Measurements from ENCODE around the gene RASA3. TPM values are rescaled to one million over a fixed set of nuclear protein-coding genes. Genes with fewer than 3 reads are reported as not detected.

Gene RASA3
- total RNA-seq, 5 donors from 2014 or later (not counting 1 experiment from before 2014, with no cell fraction given), result 223 to 267 (median 238) TPM

DNA sequence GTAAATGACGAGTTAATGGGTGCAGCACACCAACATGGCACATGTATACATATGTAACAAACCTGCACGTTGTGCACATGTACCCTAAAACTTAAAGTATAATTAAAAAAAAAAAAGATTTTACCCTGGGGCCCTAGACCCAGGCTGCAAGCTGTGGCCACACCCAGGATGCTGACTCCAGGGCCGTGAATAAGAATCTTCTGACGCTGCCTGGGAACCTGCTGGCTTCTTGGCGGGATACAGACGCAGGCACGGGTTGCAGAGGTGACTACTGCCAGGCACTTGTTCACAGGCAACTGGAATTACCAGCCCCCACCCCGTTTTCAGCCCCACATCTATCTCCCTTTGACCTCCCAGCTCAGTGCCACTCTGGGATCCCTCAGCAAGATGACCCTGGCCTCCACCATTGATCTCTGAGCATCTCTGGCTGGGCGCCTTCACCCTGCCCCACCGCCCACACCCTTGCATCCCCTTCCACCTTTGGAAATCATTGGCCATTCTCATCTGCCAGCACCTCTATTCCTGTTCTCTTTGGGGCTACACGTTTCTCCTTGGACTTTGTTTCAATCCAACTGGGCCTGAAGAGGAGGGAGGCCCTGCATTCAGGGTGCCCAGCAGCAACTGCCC, 25.6 kb upstream of the RASA3 start:
- H3K27me3 ChIP-seq (replicated peaks in 1 of 2; ENCODE audit: control insufficient read depth in 2 of 2, extremely low read depth in 1 of 2, insufficient read depth in 2 of 2, low read length in 1 of 2), result peaks cover 0 to 2% of the 10 kb centered on the region in 2 experiments
- Mint-ChIP-seq H3K27me3 (peaks cover 0 to 1% of the 10 kb centered on the region in 2 donors), H3K27ac (peak overlapping the region; percentile 89 to 97), H3K9me3 (peaks cover 0 to 13% (median 6%) of the 10 kb centered on the region in 3 donors), H3K36me3 (no peaks in the 10 kb centered on the region), H3K4me1 (peaks cover 79 to 85% (median 84%) of the 10 kb centered on the region in 3 donors), H3K4me3 (peak overlapping the region in 1 of 3 donors; percentile 76)
- peaks cover 28 to 74% of the 10 kb centered on the region in 2 experiments for H3K4me1 ChIP-seq (ENCODE audit: control insufficient read depth in 1 of 2, extremely low read depth in 1 of 2, insufficient read depth in 2 of 2, low read length in 2 of 2)
- H3K27ac ChIP-seq (ENCODE audit: low read length), result peak overlapping the region; percentile 55
- DNase-seq (peak in 2 of 35 experiments; percentile 29 to 49), ATAC-seq (replicated peaks in 1 of 4) (peak; percentile 18 to 42 (median 28))
- no peaks in the 10 kb centered on the region for H3K36me3 ChIP-seq (ENCODE audit: control insufficient read depth in 2 of 2, extremely low read depth in 1 of 2, insufficient read depth in 1 of 2, low read length in 1 of 2)
- 56% methylated on average over 5 of the region's 11 CpGs for WGBS (ENCODE audit: insufficient coverage)
- no peaks in the 10 kb centered on the region for H3K9me3 ChIP-seq
- POLR2A ChIA-PET, result no interaction called here
- no peak overlapping the region for H3K4me3 ChIP-seq (ENCODE audit: control insufficient read depth in 1 of 2, extremely low read depth in 1 of 2, low read length in 1 of 2)
- CTCF ChIA-PET, result interaction anchor here in 1 of 2 donors (0.6 kb wide), 1 partner anchor 70 kb away, joined by 3 read pairs; no protein-coding TSS in a partner anchor

DNA sequence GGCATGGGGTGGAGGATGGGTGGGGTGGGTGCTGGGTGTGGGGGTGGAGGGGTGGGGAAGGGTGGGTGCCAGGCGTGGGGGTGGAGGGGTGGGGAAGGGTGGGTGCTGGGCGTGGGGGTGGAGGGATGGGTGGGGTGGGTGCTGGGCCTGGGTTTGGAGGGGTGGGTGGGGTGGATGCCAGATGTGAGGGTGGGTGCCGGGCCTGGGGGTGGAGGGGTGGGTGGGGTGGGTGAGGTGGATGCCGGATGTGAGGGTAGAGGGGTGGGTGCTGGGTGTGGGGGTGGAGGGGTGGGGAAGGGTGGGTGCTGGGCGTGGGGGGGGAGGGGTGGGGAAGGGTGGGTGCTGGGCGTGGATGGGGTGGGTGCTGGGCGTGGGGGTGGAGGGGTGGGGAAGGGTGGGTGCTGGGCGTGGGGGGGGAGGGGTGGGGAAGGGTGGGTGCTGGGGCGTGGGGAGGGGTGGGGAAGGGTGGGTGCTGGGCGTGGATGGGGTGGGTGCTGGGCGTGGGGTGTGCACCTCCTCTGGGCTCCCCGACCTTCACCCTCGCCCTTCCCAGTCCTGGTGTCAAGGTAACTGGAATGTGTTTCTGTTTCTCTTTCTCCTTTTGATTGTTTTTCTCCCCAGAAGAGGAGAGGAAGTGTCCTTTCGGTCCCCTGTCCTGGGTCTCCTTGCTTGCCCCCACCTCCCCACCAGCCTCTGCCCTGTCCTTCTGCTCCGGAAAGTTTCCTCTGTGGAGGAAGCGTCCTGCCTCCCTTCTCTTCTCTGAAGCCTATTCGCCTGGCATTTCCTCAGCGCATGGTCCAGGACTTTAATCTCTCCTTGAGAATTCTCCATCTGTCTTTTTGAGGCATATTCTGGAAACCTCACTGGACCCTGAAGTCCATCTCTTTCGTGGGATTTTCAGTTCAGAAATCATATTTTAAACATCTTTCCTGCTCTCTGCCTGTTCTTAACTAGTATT, 23.8 kb upstream of the RASA3 start:
- H3K9me3 Mint-ChIP-seq, result peaks cover 0 to 13% (median 6%) of the 10 kb centered on the region in 3 donors
- peak in 5 of 35 experiments; percentile 13 to 57 (median 30) for DNase-seq
- Histone ChIP-seq H3K9me3 (no peaks in the 10 kb centered on the region), H3K36me3 (ENCODE audit: control insufficient read depth in 2 of 2, extremely low read depth in 1 of 2, insufficient read depth in 1 of 2, low read length in 1 of 2) (no peaks in the 10 kb centered on the region), H3K27me3 (replicated peaks in 1 of 2; ENCODE audit: control insufficient read depth in 2 of 2, extremely low read depth in 1 of 2, insufficient read depth in 2 of 2, low read length in 1 of 2) (peaks cover 0 to 2% of the 10 kb centered on the region in 2 experiments), H3K4me1 (ENCODE audit: control insufficient read depth in 1 of 2, extremely low read depth in 1 of 2, insufficient read depth in 2 of 2, low read length in 2 of 2) (peaks cover 18 to 74% of the 10 kb centered on the region in 2 experiments), H3K4me3 (ENCODE audit: control insufficient read depth in 1 of 2, extremely low read depth in 1 of 2, low read length in 1 of 2) (no peak overlapping the region), H3K27ac (ENCODE audit: low read length) (peak overlapping the region; percentile 80)
- H3K36me3 Mint-ChIP-seq, result no peaks in the 10 kb centered on the region
- peak overlapping the region; percentile 49 to 76 (median 71) for H3K4me3 Mint-ChIP-seq
- H3K27me3 Mint-ChIP-seq, result peaks cover 0 to 1% of the 10 kb centered on the region in 2 donors
- ChIA-PET CTCF (no interaction called here), POLR2A (interaction anchor here in 1 of 2 donors (0.7 kb wide), 1 partner anchor 782 kb away, joined by 4 read pairs; no protein-coding TSS in a partner anchor)
- peak overlapping the region; percentile 97 to 98 for H3K27ac Mint-ChIP-seq
- ATAC-seq (replicated peaks in 1 of 4), result peak; percentile 12 to 63 (median 28)
- WGBS (ENCODE audit: insufficient coverage), result 75% methylated on average over 4 of the region's 19 CpGs
- peaks cover 81 to 84% (median 83%) of the 10 kb centered on the region in 3 donors for H3K4me1 Mint-ChIP-seq

DNA sequence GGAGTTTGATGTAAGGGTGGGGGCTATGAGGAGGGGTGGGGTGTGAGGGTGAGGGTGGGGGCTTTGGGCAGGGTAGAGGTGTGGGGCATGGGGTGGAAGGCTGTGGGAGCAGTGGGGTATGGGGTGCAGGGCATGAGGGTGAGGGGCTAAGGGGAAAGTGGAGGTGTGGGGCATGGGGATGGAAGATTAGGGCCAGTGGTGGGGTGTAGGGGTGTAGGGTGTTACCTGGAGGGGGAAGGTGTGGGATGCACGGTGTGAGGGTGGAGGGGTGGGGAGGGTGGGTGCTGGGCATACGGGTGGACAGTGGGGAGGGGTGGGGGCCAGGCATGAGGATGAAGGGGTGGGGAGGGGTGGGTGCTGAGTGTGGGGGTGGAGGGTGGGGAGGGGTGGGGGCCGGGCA, 22.9 kb upstream of the RASA3 start:
- peaks cover 0 to 13% (median 6%) of the 10 kb centered on the region in 3 donors for H3K9me3 Mint-ChIP-seq
- Histone ChIP-seq H3K9me3 (no peaks in the 10 kb centered on the region), H3K27me3 (replicated peaks in 1 of 2; ENCODE audit: control insufficient read depth in 2 of 2, extremely low read depth in 1 of 2, insufficient read depth in 2 of 2, low read length in 1 of 2) (peaks cover 0 to 2% of the 10 kb centered on the region in 2 experiments), H3K36me3 (ENCODE audit: control insufficient read depth in 2 of 2, extremely low read depth in 1 of 2, insufficient read depth in 1 of 2, low read length in 1 of 2) (no peaks in the 10 kb centered on the region), H3K4me1 (ENCODE audit: control insufficient read depth in 1 of 2, extremely low read depth in 1 of 2, insufficient read depth in 2 of 2, low read length in 2 of 2) (peaks cover 25 to 75% of the 10 kb centered on the region in 2 experiments), H3K27ac (ENCODE audit: low read length) (no peak overlapping the region), H3K4me3 (ENCODE audit: control insufficient read depth in 1 of 2, extremely low read depth in 1 of 2, low read length in 1 of 2) (no peak overlapping the region)
- no CpG with 5 or more reads among the region's 3 CpGs for WGBS (ENCODE audit: insufficient coverage)
- no peaks in the 10 kb centered on the region for H3K36me3 Mint-ChIP-seq
- DNase-seq (no peak), ATAC-seq (replicated peaks in 1 of 4) (no peak)
- no peak overlapping the region for H3K4me3 Mint-ChIP-seq
- no peak overlapping the region for H3K27ac Mint-ChIP-seq
- H3K4me1 Mint-ChIP-seq, result peaks cover 81 to 84% (median 83%) of the 10 kb centered on the region in 3 donors
- ChIA-PET CTCF (no interaction called here), POLR2A (no interaction called here)
- peaks cover 0 to 1% of the 10 kb centered on the region in 2 donors for H3K27me3 Mint-ChIP-seq

DNA sequence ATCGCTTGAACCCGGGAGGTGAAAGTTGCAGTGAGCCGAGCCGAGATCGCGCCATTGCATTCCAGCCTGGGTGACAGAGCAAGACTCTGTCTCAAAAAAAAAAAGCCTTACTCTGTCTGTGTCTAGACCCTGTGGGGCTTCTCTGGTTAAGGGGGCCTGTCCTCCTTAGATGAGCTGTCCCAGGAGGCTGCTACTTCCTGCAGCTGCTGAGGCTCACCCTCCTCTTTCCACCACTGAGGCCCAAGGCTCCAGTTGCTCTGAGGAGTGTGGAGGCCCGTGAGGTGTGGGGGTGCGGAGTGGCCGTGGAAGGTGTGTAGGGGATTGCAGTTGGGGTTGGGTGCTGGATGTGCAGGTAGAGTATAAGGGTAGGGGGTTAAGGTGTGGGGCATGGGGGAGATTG, 22.1 kb upstream of the RASA3 start:
- H3K4me3 ChIP-seq (ENCODE audit: control insufficient read depth in 1 of 2, extremely low read depth in 1 of 2, low read length in 1 of 2), result no peak overlapping the region
- peaks cover 0 to 2% of the 10 kb centered on the region in 2 experiments for H3K27me3 ChIP-seq (replicated peaks in 1 of 2; ENCODE audit: control insufficient read depth in 2 of 2, extremely low read depth in 1 of 2, insufficient read depth in 2 of 2, low read length in 1 of 2)
- peak overlapping the region; percentile 39 to 48 (median 41) for H3K4me3 Mint-ChIP-seq
- H3K36me3 Mint-ChIP-seq, result no peaks in the 10 kb centered on the region
- ChIA-PET CTCF (no interaction called here), POLR2A (interaction anchor here in 1 of 2 donors (0.6 kb wide), 1 partner anchor 21 kb away, joined by 6 read pairs; no protein-coding TSS in a partner anchor)
- peak overlapping the region; percentile 89 to 99 for H3K27ac Mint-ChIP-seq
- H3K9me3 ChIP-seq, result no peaks in the 10 kb centered on the region
- peak overlapping the region; percentile 54 for H3K27ac ChIP-seq (ENCODE audit: low read length)
- WGBS (ENCODE audit: insufficient coverage), result 84% methylated on average over 7 of the region's 9 CpGs
- peaks cover 0 to 13% (median 6%) of the 10 kb centered on the region in 3 donors for H3K9me3 Mint-ChIP-seq
- DNase-seq (peak in 3 of 35 experiments; percentile 13 to 32 (median 24)), ATAC-seq (replicated peaks in 1 of 4) (peak in 3 of 4 experiments; percentile 28 to 38 (median 34))
- peaks cover 0 to 1% of the 10 kb centered on the region in 2 donors for H3K27me3 Mint-ChIP-seq
- H3K4me1 Mint-ChIP-seq, result peaks cover 81 to 84% (median 83%) of the 10 kb centered on the region in 3 donors
- H3K4me1 ChIP-seq (ENCODE audit: control insufficient read depth in 1 of 2, extremely low read depth in 1 of 2, insufficient read depth in 2 of 2, low read length in 2 of 2), result peaks cover 34 to 81% of the 10 kb centered on the region in 2 experiments
- no peaks in the 10 kb centered on the region for H3K36me3 ChIP-seq (ENCODE audit: control insufficient read depth in 2 of 2, extremely low read depth in 1 of 2, insufficient read depth in 1 of 2, low read length in 1 of 2)

DNA sequence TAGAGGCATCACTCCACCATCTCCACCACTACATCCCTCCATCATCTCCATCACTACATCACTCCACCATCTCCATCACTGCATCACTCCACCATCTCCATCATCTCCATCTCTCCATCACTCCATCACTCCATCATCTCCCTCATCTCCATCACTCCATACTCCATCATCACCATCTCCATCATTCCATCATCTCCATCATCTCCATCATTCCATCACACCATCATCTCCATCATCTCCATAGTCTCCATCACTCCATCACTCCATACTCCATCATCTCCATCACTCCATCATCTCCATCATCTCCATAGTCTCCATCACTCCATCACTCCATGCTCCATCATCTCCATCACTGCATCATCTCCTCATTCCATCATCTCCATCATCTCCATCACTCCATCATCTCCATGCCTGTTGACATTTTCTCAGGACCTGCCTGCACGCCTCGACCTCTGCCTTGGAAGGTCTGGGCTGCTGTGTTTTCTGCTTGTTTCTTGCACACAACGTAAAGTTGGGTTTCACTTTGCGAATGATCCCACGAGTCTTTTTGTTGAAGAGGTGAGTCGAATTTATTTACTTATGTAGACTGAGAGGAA, 21.2 kb upstream of the RASA3 start:
- Mint-ChIP-seq H3K4me3 (peak overlapping the region; percentile 17 to 48 (median 39)), H3K36me3 (no peaks in the 10 kb centered on the region), H3K27me3 (peaks cover 0 to 1% of the 10 kb centered on the region in 2 donors), H3K9me3 (peaks cover 0 to 7% (median 6%) of the 10 kb centered on the region in 3 donors), H3K4me1 (peaks cover 81 to 85% (median 83%) of the 10 kb centered on the region in 3 donors), H3K27ac (peak overlapping the region; percentile 89 to 99)
- Histone ChIP-seq H3K4me1 (ENCODE audit: control insufficient read depth in 1 of 2, extremely low read depth in 1 of 2, insufficient read depth in 2 of 2, low read length in 2 of 2) (peaks cover 37 to 88% of the 10 kb centered on the region in 2 experiments), H3K27me3 (replicated peaks in 1 of 2; ENCODE audit: control insufficient read depth in 2 of 2, extremely low read depth in 1 of 2, insufficient read depth in 2 of 2, low read length in 1 of 2) (peaks cover 0 to 2% of the 10 kb centered on the region in 2 experiments), H3K4me3 (ENCODE audit: control insufficient read depth in 1 of 2, extremely low read depth in 1 of 2, low read length in 1 of 2) (no peak overlapping the region), H3K27ac (ENCODE audit: low read length) (peak overlapping the region; percentile 96), H3K9me3 (no peaks in the 10 kb centered on the region), H3K36me3 (ENCODE audit: control insufficient read depth in 2 of 2, extremely low read depth in 1 of 2, insufficient read depth in 1 of 2, low read length in 1 of 2) (no peaks in the 10 kb centered on the region)
- WGBS (ENCODE audit: insufficient coverage), result no CpG with 5 or more reads among the region's 6 CpGs
- DNase-seq, result peak in 1 of 35 experiments; percentile 24
- POLR2A ChIA-PET, result no interaction called here
- CTCF ChIA-PET, result no interaction called here
- ATAC-seq (replicated peaks in 1 of 4), result no peak
